HG02973 (cell line): ENCODE data around the gene SLC30A7.
"Not testable (repeated sequence)": the region's sequence is repeated elsewhere in the genome, so short reads cannot be mapped to it uniquely, and the experiment has no call there.

Experiments used
- ATAC-seq: cut with Tn5 transposase; IDR thresholded peaks from one replicate; pipeline ENCODE4 v1.9.1; 2021; ENCODE audit warnings: moderate library complexity; ENCODE audit not compliant: unreplicated experiment

SLC30A7 gene

DNA sequence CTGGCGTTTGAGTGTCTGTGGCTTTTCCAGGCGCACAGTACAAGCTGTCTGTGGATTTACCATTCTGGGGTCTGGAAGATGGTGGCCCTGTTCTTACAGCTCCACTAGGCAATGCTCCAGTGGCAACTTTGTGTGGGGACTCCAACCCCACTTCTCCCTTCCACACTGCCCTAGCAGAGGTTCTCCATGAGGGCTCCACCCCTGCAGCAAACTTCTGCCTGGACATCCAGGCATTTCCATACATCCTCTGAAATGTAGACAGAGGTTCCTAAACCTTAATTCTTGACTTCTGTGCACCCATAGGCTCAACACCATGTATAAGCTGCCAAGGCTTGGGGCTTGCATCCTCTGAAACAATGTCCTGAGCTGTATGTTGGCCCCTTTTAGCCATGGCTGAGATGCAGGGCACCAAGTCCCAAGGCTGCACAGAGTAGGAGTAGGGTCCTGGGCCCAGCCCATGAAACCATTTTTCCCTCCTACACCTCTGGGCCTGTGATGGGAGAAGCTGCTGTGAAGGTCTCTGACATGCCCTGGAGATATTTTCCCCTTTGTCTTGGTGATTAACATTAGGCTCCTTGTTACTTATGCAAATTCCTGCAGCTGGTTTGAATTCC lies 5.9 kb upstream of the SLC30A7 start:
- not testable (repeated sequence) for ATAC-seq

DNA sequence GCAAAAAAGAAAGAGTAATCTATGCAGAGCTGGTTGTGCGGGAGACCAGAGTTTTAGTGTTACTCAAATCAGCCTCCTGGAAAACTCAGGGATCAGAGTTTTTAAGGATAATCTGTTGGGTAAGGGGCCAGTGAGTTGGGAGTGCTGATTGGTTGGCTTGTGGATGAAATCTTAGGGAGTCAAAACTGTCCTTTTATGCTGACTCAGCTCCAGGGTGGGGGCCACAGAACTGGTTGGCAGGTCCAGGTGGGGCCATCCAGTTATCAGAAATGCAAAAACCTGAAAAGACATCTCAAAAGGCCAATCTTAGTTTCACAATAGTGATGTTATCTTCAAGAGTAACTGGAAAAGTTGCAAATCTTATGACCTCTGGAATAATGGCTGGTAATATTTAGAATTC lies 4.5 kb upstream of the SLC30A7 start:
- no peak for ATAC-seq

DNA sequence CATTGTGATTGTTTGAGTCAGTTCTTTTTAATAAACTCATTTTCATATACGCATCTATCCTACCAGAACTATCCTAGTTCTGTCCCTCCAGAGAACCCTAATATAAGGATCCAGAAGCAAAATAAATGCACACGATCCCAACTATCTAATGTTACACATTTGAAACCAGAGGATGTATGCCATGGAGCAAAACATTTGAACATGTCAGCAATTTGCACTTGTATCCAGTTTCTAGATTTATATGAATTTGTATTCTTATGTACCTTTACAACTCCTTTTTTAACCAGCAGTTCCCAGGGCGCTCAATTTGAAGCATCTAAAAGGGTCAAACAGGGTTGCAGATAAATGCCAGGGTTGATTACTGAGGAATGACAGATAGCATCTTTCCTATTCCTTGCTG lies 3.3 kb upstream of the SLC30A7 start:
- no peak for ATAC-seq

DNA sequence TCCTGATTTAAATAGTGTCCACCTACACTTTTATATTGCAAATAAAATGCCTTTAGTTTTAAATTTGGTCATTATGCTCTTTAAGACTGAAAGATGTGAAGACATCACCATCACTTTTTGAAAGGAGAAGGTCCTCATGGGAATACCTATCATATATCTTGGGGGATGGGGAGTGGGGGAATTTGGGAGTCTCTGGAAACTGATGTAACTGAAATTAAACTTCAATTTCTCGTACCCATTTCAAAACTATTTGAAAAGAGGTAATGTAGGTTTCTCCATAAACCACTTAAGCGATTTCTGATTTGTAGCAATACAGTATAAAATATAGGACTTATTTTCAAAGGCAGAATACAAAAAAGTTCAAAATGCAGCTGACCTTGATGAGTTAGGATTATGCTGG lies 2.2 kb upstream of the SLC30A7 start:
- ATAC-seq = no peak

DNA sequence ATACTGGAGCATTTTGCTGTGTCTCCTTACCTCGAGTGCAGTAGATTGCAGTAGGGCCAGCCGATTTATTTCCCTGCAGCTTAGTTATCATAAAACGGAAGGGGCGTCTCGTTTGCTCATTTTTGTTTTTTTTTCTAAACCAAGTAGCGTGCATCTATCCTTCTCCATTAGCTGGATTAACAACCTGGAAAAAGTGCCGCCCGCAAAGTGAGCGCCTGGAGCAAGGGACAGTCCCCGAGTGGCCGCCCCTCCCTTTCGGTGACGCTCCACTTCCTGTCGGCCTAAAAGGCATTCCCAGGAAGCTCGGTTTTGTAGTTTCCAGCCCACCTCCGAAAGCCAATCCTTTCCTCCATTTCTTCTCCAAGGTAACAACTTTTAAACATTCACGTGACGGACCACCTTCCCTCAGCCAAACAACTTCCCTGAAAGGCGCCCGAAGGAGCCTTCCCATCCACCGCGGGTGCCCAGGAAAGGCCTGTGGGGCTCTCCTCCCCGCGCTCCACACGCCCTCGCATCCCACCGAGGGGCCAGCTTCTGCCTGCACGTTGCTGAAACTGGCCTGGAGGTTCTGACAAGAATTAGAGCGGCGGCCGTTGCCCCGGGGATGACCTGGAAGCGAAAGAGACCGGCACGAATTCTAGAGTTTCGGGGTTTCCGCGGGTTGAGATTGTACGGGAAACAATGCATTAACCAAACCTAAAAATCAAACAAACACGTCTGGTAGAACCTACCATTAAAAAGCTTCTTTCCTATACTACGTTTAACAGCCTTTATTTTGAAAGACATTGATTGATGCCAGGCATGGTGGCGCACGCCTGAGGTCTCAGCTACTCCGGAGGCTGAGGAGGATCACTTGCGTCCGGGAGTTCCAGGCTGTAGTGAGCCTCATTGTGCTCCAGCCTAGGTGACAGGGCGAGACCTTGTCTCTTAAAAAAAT lies 1.0 kb upstream of the SLC30A7 start, which contains the start of gene EXTL2:
EXTL2 (minus strand) TSS at position 240 of the 937 bp plus-strand sequence. CDS start 6,085 bp downstream, outside the sequence.
- peak; percentile 45 for ATAC-seq

DNA sequence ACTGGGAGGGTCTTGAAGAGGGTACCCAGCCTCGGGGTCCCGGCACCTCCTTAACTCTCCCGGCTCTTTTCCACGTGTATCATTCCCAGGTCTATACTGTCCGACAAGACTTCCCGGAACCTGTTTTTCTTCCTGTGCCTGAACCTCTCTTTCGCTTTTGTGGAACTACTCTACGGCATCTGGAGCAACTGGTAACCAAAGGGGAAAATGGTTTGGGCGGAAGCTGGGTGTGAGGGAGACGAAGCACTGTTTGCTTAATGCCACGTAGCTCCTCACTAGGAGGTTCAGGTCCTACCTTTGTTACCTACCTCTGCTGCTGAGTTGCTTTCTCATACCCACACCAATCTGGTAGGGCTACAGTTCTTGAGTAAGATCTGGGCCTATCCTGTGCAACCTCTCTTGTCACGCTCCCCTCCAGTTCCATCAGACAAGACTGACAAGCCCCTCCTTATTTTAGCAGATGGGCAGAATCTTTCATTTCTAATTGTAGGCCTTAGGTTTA lies 642 bp downstream of the SLC30A7 start:
- ATAC-seq = peak; percentile 50

DNA sequence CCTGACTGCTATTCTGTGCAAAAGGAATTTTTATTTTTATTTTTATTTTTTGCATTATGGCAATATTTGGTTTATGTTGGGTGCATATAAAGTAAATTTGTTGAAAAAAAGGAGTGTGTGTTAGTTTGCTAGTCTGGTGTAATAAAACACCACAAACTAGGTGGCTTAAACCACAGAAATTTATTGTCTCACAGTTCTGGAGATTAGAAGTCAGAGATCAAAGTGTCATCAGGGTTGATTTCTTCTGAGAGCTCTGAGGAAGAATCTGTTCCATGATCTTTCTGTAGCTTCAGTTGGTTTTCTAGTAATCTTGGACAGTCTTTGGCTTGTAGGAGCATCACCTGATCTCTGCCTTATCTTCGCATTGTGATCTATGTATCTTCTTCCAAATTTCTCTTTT lies 6.5 kb downstream of the SLC30A7 start:
- no peak for ATAC-seq

DNA sequence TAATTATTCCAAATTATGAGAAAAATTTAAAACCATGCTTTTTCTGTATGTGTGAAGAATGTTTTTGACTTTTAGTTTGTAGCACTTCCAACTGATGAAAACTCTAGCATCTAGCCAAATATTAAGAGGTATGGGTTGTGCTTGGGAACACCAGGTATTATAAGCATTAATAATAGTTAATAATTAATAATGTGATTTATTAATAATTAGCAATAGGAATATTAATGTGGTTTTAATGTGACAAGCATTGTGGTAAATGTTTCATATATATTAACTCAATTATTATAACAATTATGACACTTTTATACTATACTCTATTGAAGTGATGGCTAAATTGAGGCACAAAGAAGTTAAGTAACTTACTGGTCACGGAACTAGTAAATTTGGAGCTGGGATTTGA lies 7.9 kb downstream of the SLC30A7 start:
- no peak for ATAC-seq

DNA sequence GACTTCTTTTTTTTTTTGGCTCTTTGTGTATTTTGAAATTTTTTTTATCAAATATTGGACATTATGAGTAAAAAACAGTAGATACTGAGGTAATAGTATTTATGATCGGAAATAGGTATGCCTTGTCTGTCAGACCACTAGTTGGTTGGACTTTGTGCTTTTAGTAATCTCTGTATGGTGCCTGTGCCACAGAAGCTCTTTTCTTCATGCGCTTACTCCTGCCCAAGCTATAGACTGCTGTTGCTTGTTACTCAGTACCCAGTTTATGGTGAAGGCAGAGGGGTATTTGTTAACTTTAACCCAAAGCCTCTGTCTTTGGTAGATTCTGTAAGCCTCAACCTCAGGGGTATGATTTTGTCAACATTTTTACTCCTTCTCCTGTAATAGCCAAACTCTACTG lies 8.6 kb downstream of the SLC30A7 start:
- no peak for ATAC-seq

DNA sequence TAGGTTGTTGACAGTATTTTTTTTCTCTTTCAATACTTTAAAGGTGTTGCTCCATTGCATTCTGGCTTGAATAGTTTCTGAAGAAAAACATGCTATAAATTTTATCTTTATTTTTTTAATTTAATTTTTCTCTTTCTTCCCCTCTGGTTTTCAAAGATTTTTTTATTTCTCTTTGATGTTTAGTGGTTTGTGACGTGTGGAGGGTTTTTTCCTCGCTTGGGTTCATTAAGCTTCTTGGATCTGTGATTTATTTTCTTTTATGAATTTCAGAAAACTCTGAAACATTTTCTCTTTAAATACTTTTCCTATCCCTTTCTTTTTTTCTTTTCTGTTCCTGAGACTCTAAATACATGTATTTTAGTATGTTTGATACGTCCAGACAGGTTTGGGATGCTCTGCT lies 9.3 kb downstream of the SLC30A7 start:
- no peak for ATAC-seq

DNA sequence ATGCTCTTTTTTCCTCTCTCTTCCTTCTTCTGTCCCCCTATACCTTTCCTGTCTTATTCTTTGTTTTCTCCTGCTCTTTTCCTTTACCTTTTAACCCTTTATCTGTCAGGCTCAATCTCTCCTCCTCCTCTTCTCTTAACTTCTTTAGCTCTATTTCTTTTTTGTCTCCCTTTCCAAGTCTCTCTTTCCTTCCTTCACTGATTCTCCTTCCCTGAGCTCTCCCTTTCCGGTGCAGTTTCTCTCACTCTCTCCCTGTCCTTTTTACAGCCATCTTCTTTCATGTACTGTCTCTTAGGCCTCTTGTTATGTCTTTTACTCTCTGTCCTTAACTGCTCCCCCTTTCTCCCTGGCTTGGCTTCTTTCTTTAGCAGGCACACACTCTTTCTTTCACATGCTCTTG lies 12.0 kb downstream of the SLC30A7 start:
- no peak for ATAC-seq

DNA sequence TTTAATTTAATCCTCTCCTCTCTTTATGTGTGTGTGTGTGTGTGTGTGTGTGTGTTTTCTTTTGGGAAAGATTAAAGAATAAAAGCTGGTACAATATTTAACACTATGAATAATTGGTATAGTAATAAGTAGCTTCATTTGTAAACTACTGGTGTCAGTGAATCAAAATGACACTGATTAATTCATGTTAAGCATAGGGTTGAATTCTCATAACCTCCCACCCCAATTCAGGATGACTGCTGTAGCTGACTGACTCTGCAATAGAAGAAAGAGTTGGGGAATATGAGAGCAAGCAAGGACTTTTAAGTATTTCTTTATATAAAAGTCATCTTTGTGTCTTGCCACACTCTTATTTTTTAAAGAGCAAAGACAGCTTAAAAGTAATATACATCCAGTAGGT lies 13.1 kb downstream of the SLC30A7 start:
- ATAC-seq = no peak

DNA sequence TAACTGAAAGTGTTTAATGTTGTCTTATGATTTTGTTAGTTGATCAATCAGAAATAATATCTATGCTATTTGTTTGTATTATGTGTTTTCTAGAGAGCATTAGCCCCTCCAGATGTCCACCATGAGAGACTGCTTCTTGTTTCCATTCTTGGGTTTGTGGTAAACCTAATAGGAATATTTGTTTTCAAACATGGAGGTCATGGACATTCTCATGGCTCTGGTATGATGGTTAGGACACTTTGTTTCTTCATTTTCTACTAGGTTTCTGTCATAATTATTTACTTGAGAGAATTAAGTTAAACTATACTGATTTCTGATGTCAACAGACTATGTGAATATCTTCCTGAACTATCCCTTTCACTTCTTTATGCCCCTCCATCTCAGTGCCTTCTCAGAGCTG lies 16.1 kb downstream of the SLC30A7 start:
- no peak for ATAC-seq

DNA sequence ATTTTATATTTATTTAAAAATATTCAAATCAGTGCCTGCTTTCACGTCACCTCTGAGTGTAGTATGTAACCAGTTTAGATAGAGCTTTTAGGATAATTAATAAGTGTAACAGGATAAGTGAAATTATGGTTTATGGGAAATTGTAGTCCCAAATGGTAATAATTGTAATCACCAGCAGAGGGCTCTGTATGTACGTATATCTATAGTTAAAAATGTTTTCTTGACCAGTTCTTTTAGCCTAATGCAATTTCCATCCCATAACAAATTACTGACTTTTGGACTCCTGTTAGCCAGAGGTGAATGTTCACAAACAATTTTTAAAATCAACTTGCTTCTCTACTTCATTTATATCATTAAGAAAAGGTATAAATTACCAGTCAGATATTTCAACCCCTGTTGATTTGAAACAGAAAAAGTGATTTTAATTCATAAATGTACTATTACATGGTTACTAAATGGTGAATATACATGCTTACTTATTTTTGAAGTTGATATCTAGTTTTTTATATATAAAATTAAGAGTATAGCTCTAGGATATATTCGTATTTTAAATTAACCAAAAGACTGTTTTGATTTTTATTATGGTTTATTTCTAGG lies 25.3 kb downstream of the SLC30A7 start:
- ATAC-seq = no peak

DNA sequence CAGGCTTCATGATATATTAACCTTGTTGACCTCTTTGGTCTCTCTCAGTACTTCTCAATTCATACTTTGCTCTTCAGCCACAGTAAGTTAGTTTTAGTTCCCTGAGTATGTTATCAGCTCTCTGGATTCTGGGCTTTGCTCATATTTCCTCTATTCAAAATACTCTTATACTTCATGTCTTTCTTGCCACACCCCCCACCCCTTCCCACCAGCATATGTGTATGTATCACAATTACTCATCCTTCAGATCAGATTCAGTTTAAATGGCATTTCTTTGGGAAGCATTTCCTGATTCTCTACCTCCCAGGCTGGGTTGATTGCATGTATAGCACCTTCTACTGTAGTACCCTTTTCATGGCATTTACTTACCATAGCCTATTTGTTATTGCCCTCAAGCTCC lies 28.3 kb downstream of the SLC30A7 start:
- no peak for ATAC-seq

DNA sequence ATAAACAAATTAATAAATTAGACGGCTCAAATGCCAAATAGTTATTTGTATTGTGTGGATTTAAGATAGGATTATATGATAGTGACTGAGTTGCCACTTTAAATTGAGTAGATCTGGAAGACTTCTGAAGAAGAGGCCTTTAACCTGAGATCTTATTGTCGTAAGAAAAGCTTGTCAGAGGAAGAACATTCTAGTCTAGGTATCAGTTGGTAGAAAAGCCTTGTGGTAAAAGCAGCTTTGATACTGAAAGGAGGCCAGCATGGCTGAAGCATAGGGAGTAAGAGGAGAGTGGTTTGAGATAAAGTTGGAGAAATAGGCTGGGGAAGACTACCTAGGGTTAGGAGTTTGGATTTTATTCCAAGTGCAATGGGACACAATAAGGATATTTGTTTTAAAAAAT lies 29.1 kb downstream of the SLC30A7 start:
- no peak for ATAC-seq

DNA sequence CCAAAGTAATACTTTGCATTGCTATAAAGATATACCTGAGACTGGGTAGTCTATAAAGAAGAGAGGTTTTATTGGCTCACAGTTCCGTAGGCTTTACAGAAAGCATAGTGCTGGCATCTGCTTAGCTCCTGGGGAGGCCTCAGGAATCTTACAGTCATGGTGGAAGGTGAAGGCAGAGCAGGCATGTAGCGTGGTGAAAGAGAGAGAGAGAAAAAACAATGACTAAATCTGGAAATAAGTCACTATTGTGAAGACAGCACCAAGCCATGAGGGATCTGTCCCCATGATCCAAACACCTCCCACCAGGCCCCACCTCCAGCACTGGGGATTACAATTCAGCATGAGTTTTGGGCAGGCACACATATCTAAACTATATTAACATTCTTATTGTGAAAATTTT lies 30.4 kb downstream of the SLC30A7 start:
- ATAC-seq = no peak

DNA sequence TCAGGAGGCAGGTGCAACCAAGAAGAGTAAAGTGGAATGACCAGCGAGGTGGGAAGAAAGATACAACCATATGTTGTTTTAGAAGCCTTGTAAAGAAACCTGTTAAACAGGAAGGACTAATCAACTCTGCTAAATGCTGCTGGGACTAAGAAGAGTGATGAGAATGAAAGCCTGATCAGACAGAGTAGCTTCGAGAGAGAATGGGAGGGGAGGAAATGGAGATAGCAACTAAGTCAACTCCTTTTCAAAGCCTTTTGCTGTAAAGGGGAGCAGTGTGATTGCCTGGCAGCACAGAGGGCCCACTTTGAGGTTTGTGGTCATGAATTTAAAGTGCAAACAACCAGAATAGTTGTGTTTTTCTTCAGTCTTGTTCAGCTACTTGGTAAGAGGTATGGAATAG lies 31.4 kb downstream of the SLC30A7 start:
- ATAC-seq = no peak

DNA sequence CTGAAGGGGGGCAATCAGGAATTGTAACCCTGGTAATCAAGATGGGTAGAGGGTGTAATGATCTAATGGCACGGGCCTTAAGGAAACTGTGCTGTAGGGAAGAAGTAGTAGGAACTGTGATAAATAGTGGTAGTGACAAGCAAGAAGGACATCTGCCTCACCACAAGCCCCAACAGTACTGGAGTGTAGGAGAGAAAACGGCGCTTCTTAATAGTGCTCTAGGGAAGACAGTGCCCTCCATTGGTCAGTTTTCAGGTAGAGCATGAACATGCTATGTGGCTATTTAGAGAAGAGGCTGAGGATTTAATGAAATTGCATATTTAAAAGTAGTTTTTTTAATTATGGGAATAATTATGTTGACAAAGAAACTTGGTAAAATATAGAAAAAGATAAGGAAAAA lies 32.2 kb downstream of the SLC30A7 start:
- ATAC-seq = no peak

DNA sequence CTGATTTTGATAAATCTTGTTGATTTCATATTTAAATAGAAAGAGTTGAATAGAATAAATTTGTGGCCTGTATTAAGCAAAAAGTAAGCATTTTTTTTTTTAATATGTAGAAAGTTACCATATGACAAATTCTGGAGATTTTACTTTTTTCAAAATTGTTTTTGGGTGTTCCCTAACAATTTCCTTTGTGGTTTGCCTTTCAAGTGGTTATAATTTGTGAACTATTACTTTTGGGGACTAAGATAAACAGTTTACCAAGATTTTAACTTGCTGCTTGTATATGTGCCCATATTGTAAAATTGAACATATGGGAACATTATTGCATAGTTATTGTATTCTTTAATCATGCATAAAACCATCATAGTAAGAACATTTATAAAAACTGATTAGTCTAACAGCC lies 34.6 kb downstream of the SLC30A7 start:
- ATAC-seq = no peak

DNA sequence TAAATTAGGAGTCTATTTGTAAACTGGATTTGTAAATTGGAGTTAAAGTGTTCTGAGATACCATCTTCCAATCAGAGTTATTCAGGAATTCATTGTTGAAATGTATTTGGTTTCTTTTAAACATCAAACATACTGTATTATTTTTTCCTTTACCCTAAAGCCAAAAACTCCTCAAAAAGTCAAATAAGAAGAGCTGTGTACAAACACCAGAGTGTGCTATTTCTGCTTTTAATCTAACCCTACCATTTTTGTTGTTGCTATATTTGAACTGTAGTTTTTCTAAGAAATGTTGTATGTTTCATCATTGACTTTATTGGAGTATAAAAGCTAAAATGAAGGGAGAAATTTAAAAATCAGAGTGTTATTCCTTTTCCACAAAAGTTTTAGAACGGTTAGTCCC lies 35.8 kb downstream of the SLC30A7 start:
- ATAC-seq = no peak

DNA sequence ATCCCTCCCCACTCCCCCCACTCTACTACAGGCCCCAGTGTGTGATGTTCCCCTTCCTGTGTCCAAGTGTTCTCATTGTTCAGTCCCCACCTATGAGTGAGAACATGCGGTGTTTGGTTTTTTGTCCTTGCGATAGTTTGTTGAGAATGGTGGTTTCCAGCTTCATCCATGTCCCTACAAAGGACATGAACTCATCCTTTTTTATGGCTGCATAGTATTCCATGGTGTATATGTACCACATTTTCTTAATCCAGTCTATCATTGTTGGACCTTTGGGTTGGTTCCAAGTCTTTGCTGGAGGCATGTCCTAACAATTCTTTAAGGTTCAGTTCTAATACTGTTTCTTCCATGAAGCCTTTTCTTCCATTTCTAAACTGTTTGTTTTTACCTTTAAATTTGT lies 37.7 kb downstream of the SLC30A7 start:
- not testable (repeated sequence) for ATAC-seq
